PC-9 (cell line): ENCODE data around the gene EP300.
"Not testable (repeated sequence)": the region's sequence is repeated elsewhere in the genome, so short reads cannot be mapped to it uniquely, and the experiment has no call there.

Source experiments
- CTCF ChIP-seq: fragments of 200-600 bp; sonication (generic); conservative IDR thresholded peaks from 2 replicates; pipeline ENCODE4 v1.6.1; 2017; ENCODE audit warnings: mixed run types, antibody characterized with exemption, mild to moderate bottlenecking, moderate library complexity
- EZH2 ChIP-seq: fragments of 200-600 bp; sonication (generic); IDR thresholded peaks from 2 replicates; pipeline ENCODE4 v1.8.0; 2017; ENCODE audit warnings: antibody characterized with exemption, low read depth

GRCh38 chr22:41066341-41066740 lies 26.1 kb upstream of the EP300 start:
- not testable (repeated sequence) for TF ChIP-seq CTCF, EZH2
